Adrenal gland (tissue), 12 donors: Measurements from ENCODE around the gene AKR1C8. TPM values are rescaled to one million over a fixed set of nuclear protein-coding genes. Genes with fewer than 3 reads are reported as not detected.

Experiments used
- DNase-seq, 7 donors: peaks; one replicate each; pipeline ENCODE4 v3.0.0-alpha.2; 2019 to 2020
- H3K27ac ChIP-seq, 5 donors: fragments of 200-600 bp; sonication (generic) in 4 of 5; 1 replicate in 3 of 5; 2 replicates in 2 of 5; pipeline versions ENCODE4 v1.5.1 to v1.8.0; 2016 to 2020; ENCODE audit warnings: mild to moderate bottlenecking in 1 of 5
- H3K27me3 ChIP-seq: fragments of 200-600 bp; 2 replicates; pipeline ENCODE4 v1.8.0; 2021
- H3K36me3 ChIP-seq, 2 donors: fragments of 200-600 bp; replicated peaks in 1 of 2; 1 replicate in 1 of 2; 2 replicates in 1 of 2; pipeline versions ENCODE4 v1.5.1 to v1.8.0; 2018 to 2022
- H3K4me1 ChIP-seq, 2 donors: fragments of 200-600 bp; replicated peaks in 1 of 2; 1 replicate in 1 of 2; 2 replicates in 1 of 2; pipeline versions ENCODE4 v1.5.1 to v1.8.0; 2018 to 2021
- H3K4me3 ChIP-seq, 4 donors: fragments of 200-600 bp; sonication (generic) in 3 of 4; one replicate each; pipeline ENCODE4 v1.5.1; 2016 to 2018
- H3K9me3 ChIP-seq, 3 donors: fragments of 200-600 bp; sonication (generic) in 1 of 3; replicated peaks in 1 of 3; 1 replicate in 2 of 3; 2 replicates in 1 of 3; pipeline versions ENCODE4 v1.5.1 to v1.8.0; 2016 to 2021
- POLR2A ChIP-seq, 2 donors: fragments of 450-650 bp; IDR thresholded peaks; one replicate each; pipeline ENCODE4 v1.6.1; 2017; ENCODE audit warnings: antibody characterized with exemption in 2 of 2, mild to moderate bottlenecking in 2 of 2, moderate library complexity in 1 of 2
- WGBS, 4 donors: extraction: QIAGEN DNeasy Blood & Tissue Kit in 2 of 4; methylation state at CpG; one replicate each; pipeline versions ENCODE4 v1.1.5 to v1.1.7; 2013 to 2017; 5-methylcytosine and 5-hydroxymethylcytosine counted together
- intact Hi-C, 2 donors: fragments of 100-400 bp; cut with DNase I; formaldehyde crosslinking; loops; one replicate each; pipeline versions ENCODE4 v1.14.1 to v1.15.0; 2022 to 2023
- polyA plus RNA-seq, 3 donors: library from polyadenylated mRNA; stranded (reverse); fragments of 200-250 nt in 2 of 3; fragments of 350-450 nt in 1 of 3; fragmentation: Illumina TruSeq in 1 of 3; extraction: RNeasy Lipid Tissue Mini Kit (QIAGEN cat#74804) in 1 of 3; gene quantifications; one replicate each; pipeline ENCODE4 v1.2.3, GENCODE V29; 2013 to 2014
- total RNA-seq, 9 donors: library from RNA; depleted of rRNA in 4 of 9; stranded (reverse); fragments of >200 nt in 4 of 9; fragments of 120-200 nt in 1 of 9; fragmentation: NEBNext Ultra II Directional in 1 of 9; extraction: Animal tissue kit (Norgen Biotek cat#: 25700) in 1 of 9; gene quantifications; one replicate each; pipeline versions ENCODE4 v1.1.0 to v1.2.4, GENCODE V29; 2013 to 2023
- TF ChIP-seq, protein P1 (sequence below), 6 experiments: fragments of 450-650 bp in 4 of 6; fragments of 200-600 bp in 2 of 6; sonication (generic) in 1 of 6; IDR thresholded peaks; 1 replicate in 5 of 6; 2 replicates in 1 of 6; pipeline versions ENCODE4 v1.5.1 to v1.8.0; 2016 to 2021; ENCODE audit warnings: antibody characterized with exemption in 6 of 6, mild to moderate bottlenecking in 2 of 6, moderate library complexity in 1 of 6
- donor health status: healthy with polysubstance abuse.
- donor health status: Bipolar disorder and iron deficiency.
- donor health status: DM: yes; HTN: yes; CAD: no.
- donor health status: DM: no; HTN: no; CAD: no.
- donor health status: DM: no; HTN: no; CAD: no.
- donor health status: DM: yes; HTN: yes; CAD: no.

The AKR1C8 gene
- total and polyA plus RNA-seq, 12 donors = not detected

DNA sequence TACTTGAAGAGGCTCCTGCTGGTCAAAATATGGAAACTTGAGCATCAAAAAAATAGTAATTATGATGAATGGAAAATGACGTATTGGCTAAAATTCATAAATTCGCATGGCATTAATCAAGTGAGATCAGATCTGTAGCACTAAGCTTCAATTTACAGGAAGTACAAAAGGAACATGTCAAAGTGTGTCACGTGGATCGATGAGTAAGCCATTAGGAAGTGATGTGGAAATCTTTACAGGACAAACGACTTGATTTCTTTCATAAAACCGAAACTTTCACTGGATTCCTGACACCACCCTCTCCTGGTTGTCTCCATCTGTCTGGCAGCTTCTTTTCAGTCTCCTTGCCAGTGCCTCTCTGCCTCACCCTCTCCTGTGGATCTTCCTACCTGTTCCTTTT is 25.8 kb downstream of the AKR1C8 start:
- Histone ChIP-seq H3K4me3 (no peak overlapping the region), H3K27ac (no peak overlapping the region), H3K27me3 (no peaks in the 10 kb centered on the region), H3K36me3 (no peaks in the 10 kb centered on the region), H3K9me3 (no peaks in the 10 kb centered on the region), H3K4me1 (no peaks in the 10 kb centered on the region)
- intact Hi-C loops = no loop called here
- TF ChIP-seq, protein P1, sequence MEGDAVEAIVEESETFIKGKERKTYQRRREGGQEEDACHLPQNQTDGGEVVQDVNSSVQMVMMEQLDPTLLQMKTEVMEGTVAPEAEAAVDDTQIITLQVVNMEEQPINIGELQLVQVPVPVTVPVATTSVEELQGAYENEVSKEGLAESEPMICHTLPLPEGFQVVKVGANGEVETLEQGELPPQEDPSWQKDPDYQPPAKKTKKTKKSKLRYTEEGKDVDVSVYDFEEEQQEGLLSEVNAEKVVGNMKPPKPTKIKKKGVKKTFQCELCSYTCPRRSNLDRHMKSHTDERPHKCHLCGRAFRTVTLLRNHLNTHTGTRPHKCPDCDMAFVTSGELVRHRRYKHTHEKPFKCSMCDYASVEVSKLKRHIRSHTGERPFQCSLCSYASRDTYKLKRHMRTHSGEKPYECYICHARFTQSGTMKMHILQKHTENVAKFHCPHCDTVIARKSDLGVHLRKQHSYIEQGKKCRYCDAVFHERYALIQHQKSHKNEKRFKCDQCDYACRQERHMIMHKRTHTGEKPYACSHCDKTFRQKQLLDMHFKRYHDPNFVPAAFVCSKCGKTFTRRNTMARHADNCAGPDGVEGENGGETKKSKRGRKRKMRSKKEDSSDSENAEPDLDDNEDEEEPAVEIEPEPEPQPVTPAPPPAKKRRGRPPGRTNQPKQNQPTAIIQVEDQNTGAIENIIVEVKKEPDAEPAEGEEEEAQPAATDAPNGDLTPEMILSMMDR (IDR thresholded peaks at IDR 0.05) = no peak
- TF ChIP-seq POLR2A (IDR thresholded peaks at IDR 0.05) = no peak
- 64 to 71% (median 66%) methylated on average over 6 of the region's 6 CpGs for WGBS, 4 donors
- DNase-seq = no peak

DNA sequence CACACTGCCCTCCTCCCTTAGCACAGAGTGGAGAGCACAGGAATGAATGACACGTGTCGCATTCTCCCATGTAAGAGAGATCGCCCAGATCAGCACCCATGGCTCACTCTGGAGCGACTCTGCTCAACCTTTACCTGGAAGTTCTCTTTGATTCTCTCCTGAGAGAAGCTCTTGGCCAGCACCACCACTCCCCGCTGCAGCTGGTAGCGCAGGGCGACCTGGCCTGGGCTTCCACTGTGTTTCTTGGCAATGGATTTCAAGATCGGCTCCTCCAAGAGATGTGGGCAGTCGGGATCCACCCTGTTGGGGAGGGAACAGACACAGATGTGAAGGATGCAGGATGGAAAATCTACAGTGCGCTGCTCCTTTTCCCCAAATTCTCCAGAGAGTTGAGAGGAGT is 27.4 kb downstream of the AKR1C8 start:
- Histone ChIP-seq H3K27ac (no peak overlapping the region), H3K4me3 (no peak overlapping the region), H3K27me3 (no peaks in the 10 kb centered on the region), H3K4me1 (no peaks in the 10 kb centered on the region), H3K9me3 (no peaks in the 10 kb centered on the region), H3K36me3 (no peaks in the 10 kb centered on the region)
- TF ChIP-seq POLR2A (IDR thresholded peaks at IDR 0.05) = no peak
- TF ChIP-seq, protein P1 (IDR thresholded peaks at IDR 0.05) = no peak
- DNase-seq = no peak
- 69 to 84% (median 77%) methylated on average over 10 of the region's 10 CpGs for WGBS, 4 donors
- intact Hi-C loops = no loop called here

DNA sequence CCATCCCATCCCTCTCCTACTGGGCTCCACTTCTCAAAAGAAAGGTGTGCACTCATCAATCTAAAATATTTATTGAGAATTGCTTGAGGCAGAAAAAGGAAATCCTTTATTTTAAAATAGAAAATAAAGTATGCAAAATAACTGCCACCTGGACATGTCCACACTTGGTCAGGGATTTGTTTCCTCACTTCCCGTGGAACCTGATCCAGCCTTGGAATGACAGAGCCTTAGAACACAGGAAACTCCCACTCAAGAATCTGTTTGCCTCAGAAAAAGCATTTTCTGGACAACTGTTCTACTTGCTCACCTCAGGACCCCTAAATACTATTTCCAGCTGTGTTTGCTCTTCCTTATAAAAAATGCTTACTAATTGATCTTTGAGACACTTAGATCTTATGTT is 29.0 kb downstream of the AKR1C8 start:
- no peak overlapping the region for H3K27ac ChIP-seq
- H3K36me3 ChIP-seq = no peaks in the 10 kb centered on the region
- H3K4me1 ChIP-seq = no peaks in the 10 kb centered on the region
- H3K4me3 ChIP-seq = no peak overlapping the region
- no peak for DNase-seq
- no peaks in the 10 kb centered on the region for H3K9me3 ChIP-seq
- intact Hi-C loops = no loop called here
- TF ChIP-seq POLR2A (IDR thresholded peaks at IDR 0.05) = no peak
- TF ChIP-seq, protein P1 (IDR thresholded peaks at IDR 0.05) = no peak
- H3K27me3 ChIP-seq = no peaks in the 10 kb centered on the region
- WGBS, 4 donors = 41 to 57% (median 43%) methylated on average over 1 of the region's 1 CpG

DNA sequence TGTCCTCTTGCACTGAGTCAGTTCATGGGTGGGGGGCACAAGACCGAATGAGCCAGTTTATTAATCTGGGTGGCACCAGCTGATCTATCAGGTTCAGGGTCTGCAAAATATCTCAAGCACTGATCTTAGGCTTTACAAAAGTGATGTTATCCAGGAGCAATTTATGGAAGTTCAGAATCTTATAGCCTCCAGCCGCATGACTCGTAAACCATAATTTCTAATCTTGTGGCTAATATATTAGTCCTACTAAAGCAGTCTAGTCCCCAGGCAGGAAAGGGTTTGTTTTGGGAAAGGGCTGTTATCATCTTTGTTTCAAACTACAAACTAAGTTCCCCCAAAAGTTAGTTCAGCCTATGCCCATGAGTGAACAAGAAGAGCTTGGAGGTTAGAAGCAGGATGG is 33.9 kb downstream of the AKR1C8 start:
- Histone ChIP-seq H3K9me3 (no peaks in the 10 kb centered on the region), H3K36me3 (no peaks in the 10 kb centered on the region), H3K27me3 (no peaks in the 10 kb centered on the region), H3K4me3 (no peak overlapping the region), H3K27ac (no peak overlapping the region), H3K4me1 (no peaks in the 10 kb centered on the region)
- TF ChIP-seq, protein P1 (IDR thresholded peaks at IDR 0.05) = no peak
- TF ChIP-seq POLR2A (IDR thresholded peaks at IDR 0.05) = no peak
- no peak for DNase-seq
- WGBS, 4 donors = 82 to 91% (median 86%) methylated on average over 3 of the region's 3 CpGs
- intact Hi-C loops = no loop called here
